K562 (cell line): Measurements from ENCODE around the gene FAM151A. TPM values are rescaled to one million over a fixed set of nuclear protein-coding genes. Genes with fewer than 3 reads are reported as not detected.
A peak's percentile ranks its signal among the peaks of the same experiment; 100 is the strongest.

Experiments
- ATAC-seq: fragments of 200-7000 bp; cut with Tn5 transposase; 3 replicates; pipeline ENCODE4 v1.9.1; 2020; ENCODE audit warnings: moderate library complexity
- BruUV-seq: library from RNA; stranded (reverse); fragments of 400-500 nt; replicated peaks from 2 replicates; lab custom pipeline; 2021; lab: Mats Ljungman, UMichigan
- CTCF ChIA-PET: fragments of 300-600 bp; formaldehyde crosslinking; extraction: SDS; loops from one replicate; lab custom pipeline; 2021; ENCODE audit warnings: low intra/inter-chr PET ratio; lab: Yijun Ruan, JAX
- POLR2A ChIA-PET: fragments of 300-600, 350-650 bp; sonication (Branson Sonifier 250); formaldehyde crosslinking; extraction: SDS; loops from one replicate; lab custom pipeline; 2021; ENCODE audit warnings: antibody characterized with exemption, inconsistent platforms; lab: Yijun Ruan, JAX
- DNase-seq, 4 experiments: peaks; one replicate each; pipeline versions ENCODE4 v3.0.0 to v3.0.0-alpha.2; 2011 to 2018; ENCODE audit warnings: low spot score in 3 of 4, mixed read lengths in 3 of 4; ENCODE audit errors: extremely low read depth in 1 of 4
- FAIRE-seq: peaks from 2 replicates; lab custom pipeline; 2011; peaks lifted over from hg19 to GRCh38; lab: Jason Lieb, UNC
- H2AFZ ChIP-seq: 2 replicates; pipeline ENCODE4 v1.6.0; 2011; ENCODE audit warnings: low read depth, low read length, control low read depth, inconsistent platforms
- H3K27ac ChIP-seq: fragments of 200-600 bp; 3 replicates; pipeline ENCODE4 v1.8.0; 2011; ENCODE audit warnings: low read depth, mild to moderate bottlenecking, control low read depth, inconsistent platforms, low read length, moderate library complexity, mixed read lengths; ENCODE audit errors: extremely low read depth
- H3K27me3 ChIP-seq, 2 experiments: fragments of 300-600 bp in 1 of 2; 2 replicates in 1 of 2; 3 replicates in 1 of 2; pipeline versions ENCODE4 v1.6.0 to v1.8.0; 2011; ENCODE audit warnings: inconsistent platforms in 2 of 2, low read length in 2 of 2, mild to moderate bottlenecking in 1 of 2, mixed read lengths in 1 of 2, moderate library complexity in 1 of 2; ENCODE audit not compliant: control insufficient read depth in 2 of 2, insufficient read depth in 2 of 2
- H3K36me3 ChIP-seq: fragments of 300-600 bp; 3 replicates; pipeline ENCODE4 v1.8.0; 2011; ENCODE audit warnings: mild to moderate bottlenecking, low read length, inconsistent platforms; ENCODE audit not compliant: control insufficient read depth, insufficient read depth
- H3K4me1 ChIP-seq, 2 experiments: fragments of 200-600 bp in 1 of 2; replicated peaks in 1 of 2; 2 replicates in 1 of 2; 3 replicates in 1 of 2; pipeline versions ENCODE4 v1.5.1 to v1.8.0; 2011; ENCODE audit warnings: inconsistent platforms in 2 of 2, low read length in 2 of 2, mild to moderate bottlenecking in 1 of 2, mixed read lengths in 1 of 2, moderate library complexity in 1 of 2; ENCODE audit not compliant: control insufficient read depth in 2 of 2, insufficient read depth in 2 of 2
- H3K4me2 ChIP-seq: 2 replicates; pipeline ENCODE4 v1.6.1; 2011; ENCODE audit warnings: low read length, control low read depth, inconsistent platforms, mixed read lengths; ENCODE audit not compliant: insufficient read depth
- H3K4me3 ChIP-seq: fragments of 200-600 bp; sonication (generic), shearing (Covaris generic); 2 replicates; pipeline ENCODE4 v1.5.1; 2016; ENCODE audit warnings: control low read depth, inconsistent platforms
- H3K79me2 ChIP-seq: fragments of 200-600 bp; 3 replicates; pipeline ENCODE4 v1.8.0; 2011; ENCODE audit warnings: low read length, inconsistent platforms; ENCODE audit not compliant: control insufficient read depth, insufficient read depth
- H3K9ac ChIP-seq, 2 experiments: 2 replicates each; pipeline versions ENCODE4 v1.6.0 to v1.6.1; 2011; ENCODE audit warnings: low read depth in 2 of 2, low read length in 2 of 2, control low read depth in 1 of 2, inconsistent platforms in 1 of 2, mild to moderate bottlenecking in 1 of 2, mixed read lengths in 1 of 2; ENCODE audit not compliant: insufficient read depth in 1 of 2
- H3K9me1 ChIP-seq: one replicate; pipeline ENCODE4 v1.6.0; 2011; ENCODE audit warnings: inconsistent platforms, mild to moderate bottlenecking, low read length, moderate library complexity; ENCODE audit not compliant: control insufficient read depth, insufficient read depth
- H3K9me3 ChIP-seq: replicated peaks from 2 replicates; pipeline ENCODE4 v1.5.1; 2011; ENCODE audit warnings: low read depth, low read length, inconsistent platforms; ENCODE audit not compliant: control insufficient read depth, insufficient read depth
- H4K20me1 ChIP-seq: replicated peaks from 2 replicates; pipeline ENCODE4 v1.6.1; 2011; ENCODE audit warnings: low read length, inconsistent platforms, mixed read lengths; ENCODE audit not compliant: control insufficient read depth, insufficient read depth
- CGGBP1 ChIP-seq: fragments of 250-450 bp; sonication (Bioruptor Pico); IDR thresholded peaks from 2 replicates; pipeline ENCODE4 v1.9.0; 2021; ENCODE audit warnings: mild to moderate bottlenecking
- ETS1 ChIP-seq: conservative IDR thresholded peaks from 2 replicates; pipeline ENCODE4 v1.6.1; 2011; ENCODE audit warnings: low read depth, mild to moderate bottlenecking, low read length; ENCODE audit not compliant: control insufficient read depth
- KLF10 ChIP-seq: fragments of 250-450 bp; sonication (Bioruptor Pico); IDR thresholded peaks from 2 replicates; pipeline ENCODE4 v1.6.1; 2021; ENCODE audit warnings: matching md5 sums
- TSHZ1 ChIP-seq: fragments of 250-450 bp; sonication (Bioruptor Pico); IDR thresholded peaks from 2 replicates; pipeline ENCODE4 v1.4.0; 2020; ENCODE audit warnings: mild to moderate bottlenecking, moderate library complexity
- ZNF740 ChIP-seq, 3 experiments: fragments of 200-800 bp in 1 of 3; sonication (Bioruptor generic) in 1 of 3; sonication (generic) in 1 of 3; formaldehyde crosslinking in 1 of 3; IDR thresholded peaks; 2 replicates each; pipeline versions ENCODE4 v1.6.1 to v1.8.0; 2016 to 2022; ENCODE audit warnings: mild to moderate bottlenecking in 2 of 3, missing compliant biosample characterization in 2 of 3, missing genetic modification characterization in 2 of 3, missing genetic modification reagents in 1 of 3
- ZSCAN29 ChIP-seq: fragments of 450-650 bp; IDR thresholded peaks from 2 replicates; pipeline ENCODE4 v1.6.1; 2017
- WGBS: fragments of 100-300 bp; shearing (Covaris generic); methylation state at CpG from one replicate; pipeline ENCODE4 v1.1.6; 2016; ENCODE audit warnings: low coverage, mixed read lengths; ENCODE audit not compliant: insufficient coverage; ENCODE audit errors: missing lambda C conversion rate; 5-methylcytosine and 5-hydroxymethylcytosine counted together
- in situ Hi-C: fragments of 300-500 bp; cut with MboI; formaldehyde crosslinking; loops from 4 replicates; pipeline ENCODE4 v1.15.0; 2018; ENCODE audit warnings: inconsistent platforms, mixed read lengths
- intact Hi-C: fragments of 100-400 bp; cut with micrococcal nuclease; formaldehyde crosslinking; loops from 2 replicates; pipeline ENCODE4 v1.14.2; 2022
- polyA plus RNA-seq, 8 experiments: library from polyadenylated mRNA; depleted of rRNA in 4 of 8; stranded (reverse) in 5 of 8; unstranded in 3 of 8; fragments of >200 nt; fragmentation: Nextera tagmentation in 2 of 8; fragmentation: Illumina TruSeq in 1 of 8; extraction: Ambion mirVana in 2 of 8; extraction: Trizol in 1 of 8; gene quantifications; 2 replicates each; pipeline versions ENCODE4 v1.2.1 to v1.2.3, GENCODE V29; 2011 to 2014; ENCODE audit warnings: inconsistent platforms in 1 of 8, missing spikeins in 1 of 8
- total RNA-seq, 7 experiments: library from RNA; depleted of rRNA in 6 of 7; stranded (reverse); fragments of >200 nt in 6 of 7; fragmentation: Illumina TruSeq in 2 of 7; extraction: Trizol in 2 of 7; gene quantifications; 2 replicates each; pipeline versions ENCODE4 v1.2.1 to v1.2.3, GENCODE V29; 2011 to 2021; ENCODE audit warnings: low replicate concordance in 1 of 7

FAM151A gene
- total and polyA plus RNA-seq, 9 of the 15 experiments (the other 6 are each of a cell fraction or from before 2014, with no cell fraction given) = not detected

GRCh38 chr1:54575161-54575560 lies 48.2 kb downstream of the FAM151A start (continued):
- no peak for TF ChIP-seq CGGBP1 (CRISPR knock-in tag)
- no peak for TF ChIP-seq KLF10 (CRISPR knock-in tag)
- TF ChIP-seq ZSCAN29 = no peak

- Histone ChIP-seq H4K20me1 (no peaks in the 10 kb centered on the region), H3K4me1 (peaks cover 8 to 12% of the 10 kb centered on the region in 2 experiments; a peak in 4 of 5 replicates), H3K9me3 (no peaks in the 10 kb centered on the region), H3K4me3 (no peak overlapping the region), H3K9me1 (no peaks in the 10 kb centered on the region), H3K79me2 (no peaks in the 10 kb centered on the region), H3K9ac (no peak overlapping the region), H2AFZ (no peak overlapping the region), H3K27me3 (peaks cover 2 to 34% of the 10 kb centered on the region in 2 experiments; a peak in 3 of 5 replicates), H3K27ac (no peak overlapping the region), H3K36me3 (no peaks in the 10 kb centered on the region), H3K4me2 (no peak overlapping the region)
- POLR2A ChIA-PET = interaction anchor here (1.0 kb wide), 1 partner anchor 33 kb away, joined by 3 read pairs; no protein-coding TSS in a partner anchor
- no TSS peak for BruUV-seq
- CTCF ChIA-PET = no interaction called here
- TF ChIP-seq TSHZ1 (no peak), ZNF740 (CRISPR knock-in tag; IDR thresholded peaks at IDR 0.05) (peak; percentile 63; the same call in 1 of the 2 replicates), ZNF740 (tag; IDR thresholded peaks at IDR 0.05) (peak in 1 of 2 experiments; percentile 26; a peak in 1 of 4 replicates), ETS1 (no peak)
- no peak for FAIRE-seq
- in situ Hi-C loops (no loop called here), intact Hi-C loops (no loop called here)
- WGBS = 15% methylated on average over 12 of the region's 12 CpGs
- no peak for ATAC-seq
- no peak for DNase-seq
Measured at GRCh38 chr1:54574158-54574778, 49.1 kb downstream of the FAM151A start.
